DOHH2 (cell line): ENCODE data around the gene HOXC12.

ENCODE experiments used
- EZH2phosphoT487 ChIP-seq: fragments of 200-600 bp; sonication (generic); IDR thresholded peaks from 2 replicates; pipeline ENCODE4 v1.6.1; 2017; ENCODE audit warnings: borderline replicate concordance, mild to moderate bottlenecking, antibody characterized with exemption, low read length, moderate library complexity, mixed read lengths
- TF ChIP-seq, protein P1 (sequence below): fragments of 200-600 bp; sonication (generic); IDR thresholded peaks from one replicate; pipeline ENCODE4 v1.5.1; 2014; ENCODE audit warnings: antibody characterized with exemption, mild to moderate bottlenecking, low read depth, low read length; ENCODE audit not compliant: poor library complexity, severe bottlenecking

DNA sequence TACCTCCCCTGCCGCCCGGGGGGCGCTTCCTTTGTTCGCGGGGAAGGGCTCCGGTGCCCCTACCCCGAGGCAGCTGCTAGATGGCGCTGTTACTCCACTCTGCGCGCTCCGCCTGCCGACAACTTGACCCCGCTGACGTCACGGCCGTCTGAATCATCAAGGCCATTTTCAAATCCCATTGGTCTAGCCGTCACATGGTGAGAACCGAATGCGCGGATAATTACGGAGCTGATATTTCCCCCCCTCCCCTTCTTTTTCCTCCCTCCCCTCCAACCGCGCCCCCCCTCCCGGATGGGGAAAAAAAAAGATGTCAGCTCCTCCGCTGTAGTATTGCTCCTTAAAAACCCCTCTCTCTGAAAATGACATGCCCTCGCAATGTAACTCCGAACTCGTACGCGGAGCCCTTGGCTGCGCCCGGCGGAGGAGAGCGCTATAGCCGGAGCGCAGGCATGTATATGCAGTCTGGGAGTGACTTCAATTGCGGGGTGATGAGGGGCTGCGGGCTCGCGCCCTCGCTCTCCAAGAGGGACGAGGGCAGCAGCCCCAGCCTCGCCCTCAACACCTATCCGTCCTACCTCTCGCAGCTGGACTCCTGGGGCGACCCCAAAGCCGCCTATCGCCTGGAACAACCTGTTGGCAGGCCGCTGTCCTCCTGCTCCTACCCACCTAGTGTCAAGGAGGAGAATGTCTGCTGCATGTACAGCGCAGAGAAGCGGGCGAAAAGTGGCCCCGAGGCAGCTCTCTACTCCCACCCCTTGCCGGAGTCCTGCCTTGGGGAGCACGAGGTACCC lies 30.4 kb downstream of the HOXC12 start, which contains the start of gene HOXC10:
- TF ChIP-seq, protein P1, sequence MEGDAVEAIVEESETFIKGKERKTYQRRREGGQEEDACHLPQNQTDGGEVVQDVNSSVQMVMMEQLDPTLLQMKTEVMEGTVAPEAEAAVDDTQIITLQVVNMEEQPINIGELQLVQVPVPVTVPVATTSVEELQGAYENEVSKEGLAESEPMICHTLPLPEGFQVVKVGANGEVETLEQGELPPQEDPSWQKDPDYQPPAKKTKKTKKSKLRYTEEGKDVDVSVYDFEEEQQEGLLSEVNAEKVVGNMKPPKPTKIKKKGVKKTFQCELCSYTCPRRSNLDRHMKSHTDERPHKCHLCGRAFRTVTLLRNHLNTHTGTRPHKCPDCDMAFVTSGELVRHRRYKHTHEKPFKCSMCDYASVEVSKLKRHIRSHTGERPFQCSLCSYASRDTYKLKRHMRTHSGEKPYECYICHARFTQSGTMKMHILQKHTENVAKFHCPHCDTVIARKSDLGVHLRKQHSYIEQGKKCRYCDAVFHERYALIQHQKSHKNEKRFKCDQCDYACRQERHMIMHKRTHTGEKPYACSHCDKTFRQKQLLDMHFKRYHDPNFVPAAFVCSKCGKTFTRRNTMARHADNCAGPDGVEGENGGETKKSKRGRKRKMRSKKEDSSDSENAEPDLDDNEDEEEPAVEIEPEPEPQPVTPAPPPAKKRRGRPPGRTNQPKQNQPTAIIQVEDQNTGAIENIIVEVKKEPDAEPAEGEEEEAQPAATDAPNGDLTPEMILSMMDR = peak; percentile 73
- TF ChIP-seq EZH2phosphoT487 = no peak
